ENCODE results near the gene CS.
"Not testable (repeated sequence)": the region's sequence is repeated elsewhere in the genome, so short reads cannot be mapped to it uniquely, and the experiment has no call there.

CS gene

GRCh38 chr12:56326126-56326525, 26.0 kb upstream of the CS start:
- Histone ChIP-seq H3K4me3 (ENCODE audit: low read depth in 1 of 2, low read length in 1 of 2) (no peak overlapping the region), H3K27ac (no peak overlapping the region), H3K9me3 (no peaks in the 10 kb centered on the region), H3K4me1 (ENCODE audit: control insufficient read depth in 1 of 2, insufficient read depth in 1 of 2, low read depth in 1 of 2, low read length in 1 of 2) (no peaks in the 10 kb centered on the region), H3K36me3 (peaks cover 58% of the 10 kb centered on the region), H3K27me3 (no peaks in the 10 kb centered on the region)
- no peak for TF ChIP-seq CTCF (IDR thresholded peaks at IDR 0.05)

- peaks cover 58% of the 10 kb centered on the region for H3K36me3 ChIP-seq
- H3K27ac ChIP-seq = no peak overlapping the region
- H3K27me3 ChIP-seq = no peaks in the 10 kb centered on the region
- no peaks in the 10 kb centered on the region for H3K4me1 ChIP-seq (ENCODE audit: control insufficient read depth in 1 of 2, insufficient read depth in 1 of 2, low read depth in 1 of 2, low read length in 1 of 2)
- no peak overlapping the region for H3K4me3 ChIP-seq (ENCODE audit: low read depth in 1 of 2, low read length in 1 of 2)
- no peaks in the 10 kb centered on the region for H3K9me3 ChIP-seq
- no peak for TF ChIP-seq CTCF (IDR thresholded peaks at IDR 0.05)
These were observed 24.1 kb upstream of the CS start for GRCh38 chr12:56324206-56324605.

- not testable (repeated sequence) for H3K27me3 ChIP-seq; H3K9me3 ChIP-seq; H3K4me3 ChIP-seq (ENCODE audit: low read depth in 1 of 2, low read length in 1 of 2); H3K27ac ChIP-seq; H3K4me1 ChIP-seq (ENCODE audit: control insufficient read depth in 1 of 2, insufficient read depth in 1 of 2, low read depth in 1 of 2, low read length in 1 of 2)
- peaks cover 44% of the 10 kb centered on the region for H3K36me3 ChIP-seq
These were observed 21.5 kb upstream of the CS start for GRCh38 chr12:56321610-56322009.

GRCh38 chr12:56321027-56321426, 20.9 kb upstream of the CS start:
- H3K4me1 ChIP-seq (ENCODE audit: control insufficient read depth in 1 of 2, insufficient read depth in 1 of 2, low read depth in 1 of 2, low read length in 1 of 2) = peaks cover 5% of the 10 kb centered on the region in 2 experiments
- H3K4me3 ChIP-seq (ENCODE audit: low read depth in 1 of 2, low read length in 1 of 2) = no peak overlapping the region
- no peaks in the 10 kb centered on the region for H3K9me3 ChIP-seq
- H3K27ac ChIP-seq = no peak overlapping the region
- H3K36me3 ChIP-seq = peaks cover 38% of the 10 kb centered on the region
- H3K27me3 ChIP-seq = no peaks in the 10 kb centered on the region
- no peak for TF ChIP-seq CTCF (IDR thresholded peaks at IDR 0.05)

GRCh38 chr12:56317675-56318074, 17.5 kb upstream of the CS start:
- Histone ChIP-seq H3K9me3 (no peaks in the 10 kb centered on the region), H3K4me1 (ENCODE audit: control insufficient read depth in 1 of 2, insufficient read depth in 1 of 2, low read depth in 1 of 2, low read length in 1 of 2) (peaks cover 13 to 17% of the 10 kb centered on the region in 2 experiments), H3K27me3 (no peaks in the 10 kb centered on the region), H3K27ac (no peak overlapping the region), H3K36me3 (peaks cover 5% of the 10 kb centered on the region), H3K4me3 (ENCODE audit: low read depth in 1 of 2, low read length in 1 of 2) (no peak overlapping the region)
- no peak for TF ChIP-seq CTCF (IDR thresholded peaks at IDR 0.05)

- Histone ChIP-seq H3K36me3 (peaks cover 4% of the 10 kb centered on the region), H3K9me3 (no peaks in the 10 kb centered on the region)
- TF ChIP-seq CTCF (IDR thresholded peaks at IDR 0.05) = no peak
These were observed 15.7 kb upstream of the CS start, which contains the start of gene CNPY2 for GRCh38 chr12:56315622-56316473. Gene CNPY2, minus strand, starts transcription at chr12:56315988. Its CDS starts 771 bp downstream, at chr12:56315217.

More at GRCh38 chr12:56315622-56316473, 15.7 kb upstream of the CS start, which contains the start of gene CNPY2:
- H3K4me1 ChIP-seq (ENCODE audit: control insufficient read depth in 1 of 2, insufficient read depth in 1 of 2, low read depth in 1 of 2, low read length in 1 of 2) = peaks cover 13 to 17% of the 10 kb centered on the region in 2 experiments
- peak within 1 kb of the TSS; percentile 96 for H3K27ac ChIP-seq
- peak within 1 kb of the TSS; percentile 94 to 98 for H3K4me3 ChIP-seq (ENCODE audit: low read depth in 1 of 2, low read length in 1 of 2)
- H3K27me3 ChIP-seq = no peaks in the 10 kb centered on the region
